ENCODE data around the gene PLA2G5.
A peak's percentile ranks its signal among the peaks of the same experiment; 100 is the strongest.
"Not testable (repeated sequence)": the region's sequence is repeated elsewhere in the genome, so short reads cannot be mapped to it uniquely, and the experiment has no call there.

The PLA2G5 gene

DNA sequence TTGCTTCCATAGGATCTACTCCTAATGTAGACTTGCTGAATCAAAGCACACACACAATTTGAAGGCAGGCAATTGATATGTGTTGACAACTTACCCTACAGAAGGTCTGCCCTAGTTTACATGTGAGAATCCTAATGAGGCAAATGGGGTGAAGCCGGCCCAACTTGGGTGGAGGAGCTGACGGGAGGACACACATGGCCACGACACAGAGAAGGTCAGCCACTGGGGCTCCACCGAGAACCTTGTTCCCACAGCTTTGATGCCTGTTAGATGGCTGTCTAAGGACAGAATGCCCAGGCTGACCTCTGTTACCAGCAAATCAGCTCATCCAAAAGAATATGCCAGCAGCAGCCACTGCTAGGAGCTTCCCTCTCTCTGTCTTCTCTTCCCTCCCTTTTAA lies 50.8 kb downstream of the PLA2G5 start:
- DNase-seq, result no peak

DNA sequence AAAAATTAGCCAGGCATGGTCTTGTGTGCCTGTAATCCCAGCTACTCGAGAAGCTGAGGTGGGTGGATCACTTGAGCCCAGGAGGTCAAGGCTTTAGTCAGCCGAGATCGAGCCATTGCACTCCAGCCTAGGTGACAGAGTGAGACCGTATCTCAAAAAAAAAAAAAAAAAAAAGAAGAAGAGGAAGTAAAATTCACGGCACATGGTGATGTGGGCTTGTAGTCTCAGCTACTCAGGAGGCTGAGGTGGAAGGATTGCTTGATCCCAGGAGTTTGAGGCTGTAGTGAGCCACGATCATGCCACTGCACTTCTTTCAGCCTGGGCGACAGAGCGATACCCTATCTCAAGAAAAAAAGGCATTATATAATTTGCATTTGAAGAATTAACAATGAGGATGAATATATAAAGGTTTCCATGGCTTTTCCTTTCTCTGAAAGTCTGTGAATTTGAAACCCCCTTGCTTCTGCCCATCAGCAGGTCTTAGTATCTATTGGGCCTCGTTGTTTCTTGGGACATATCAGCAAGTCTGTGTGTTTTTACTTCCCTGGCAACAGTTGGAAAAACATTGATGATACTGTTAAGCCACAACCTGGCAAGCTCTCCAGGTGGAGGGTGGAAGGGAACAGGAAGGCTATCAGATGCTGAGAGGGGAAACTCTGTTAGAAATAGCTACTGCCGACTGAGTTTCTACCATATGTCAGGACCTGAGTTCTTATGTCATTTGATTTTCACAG lies 53.9 kb downstream of the PLA2G5 start:
- peak in 3 of 4 experiments; percentile 6 to 25 (median 19) for DNase-seq

DNA sequence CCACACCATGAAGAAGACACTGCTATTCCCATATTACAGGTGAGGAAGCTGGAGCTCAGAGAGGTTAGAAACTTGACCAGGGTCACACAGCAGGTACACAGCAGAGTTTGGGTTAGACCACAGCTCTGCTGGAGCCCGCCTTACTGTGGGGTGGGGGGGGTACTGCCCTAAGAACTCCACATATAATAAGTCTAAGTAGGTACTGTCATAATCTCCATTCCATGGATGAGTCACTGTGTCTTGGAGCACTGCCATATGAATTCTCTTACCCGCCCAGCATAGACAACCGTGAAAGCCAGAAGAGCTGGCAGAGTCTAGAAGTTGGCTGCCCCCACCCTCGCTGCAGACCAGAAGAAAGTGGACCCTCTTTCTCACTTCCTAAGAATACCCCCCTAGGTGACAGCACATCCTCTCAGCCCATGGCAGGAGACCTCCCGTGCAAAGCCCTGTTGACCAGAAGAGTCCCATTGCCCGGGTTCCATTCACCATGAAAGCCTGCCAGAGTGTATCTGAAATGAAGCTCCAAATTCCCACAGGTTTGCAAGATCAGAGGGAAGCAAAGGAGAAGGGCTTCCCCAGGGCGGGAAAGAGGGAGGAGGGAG lies 54.6 kb downstream of the PLA2G5 start:
- DNase-seq, result peak in 2 of 4 experiments; percentile 32 to 51

DNA sequence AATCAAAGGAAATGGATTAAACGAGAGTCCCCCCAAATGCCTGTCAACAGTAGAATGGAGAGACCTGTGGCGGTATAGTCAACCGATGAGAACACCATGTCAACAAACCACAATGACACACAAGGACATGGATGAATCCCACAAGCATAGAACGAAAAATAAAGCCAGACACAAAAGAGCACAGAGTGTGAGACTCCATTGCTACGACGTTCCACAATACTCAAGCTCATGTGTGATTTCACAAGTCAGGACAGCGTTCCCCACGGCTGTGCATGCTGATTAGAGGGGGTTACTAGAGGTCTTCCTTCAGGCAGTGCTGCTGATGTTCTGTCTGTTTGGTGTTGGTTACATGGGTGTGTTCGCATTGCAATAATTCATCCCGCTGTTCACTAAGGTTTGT lies 55.1 kb downstream of the PLA2G5 start:
- DNase-seq, result no peak

DNA sequence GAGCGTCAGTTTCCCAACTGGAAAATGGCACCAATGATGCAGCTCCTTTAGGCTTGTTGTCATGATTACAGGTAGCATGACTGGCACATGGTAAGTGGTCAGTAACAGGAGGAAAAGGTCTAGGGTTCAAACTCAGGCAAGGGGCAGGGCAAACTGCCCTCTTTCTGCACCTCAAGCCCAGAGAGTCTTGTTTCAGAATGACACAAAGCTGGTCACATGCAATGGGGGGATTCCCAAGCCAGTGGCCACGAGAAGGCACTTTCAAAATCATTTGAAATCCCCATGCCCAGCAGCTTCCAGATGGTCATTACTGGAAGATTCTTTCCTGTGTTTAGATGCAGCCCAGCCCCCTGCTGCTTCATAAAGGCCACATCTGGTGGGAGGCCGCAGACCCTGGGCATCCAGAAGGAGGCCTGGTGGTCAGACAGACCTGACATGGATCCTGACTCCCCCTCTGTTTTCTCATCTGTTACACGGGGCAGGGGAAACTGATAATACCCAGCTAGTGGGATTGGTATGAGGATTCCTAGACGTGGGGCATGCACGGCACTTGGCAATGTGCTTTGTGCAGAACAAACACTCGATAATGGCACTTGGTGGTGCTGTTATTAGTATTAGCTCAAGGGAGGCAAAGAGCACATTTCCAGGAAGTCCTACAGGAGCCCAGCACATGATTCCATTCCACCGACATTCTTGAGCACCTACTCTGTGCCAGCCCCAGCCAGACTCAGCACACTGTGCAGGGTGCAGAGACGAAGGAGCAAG lies 56.2 kb downstream of the PLA2G5 start:
- peak in 3 of 4 experiments; percentile 36 to 61 (median 53) for DNase-seq

DNA sequence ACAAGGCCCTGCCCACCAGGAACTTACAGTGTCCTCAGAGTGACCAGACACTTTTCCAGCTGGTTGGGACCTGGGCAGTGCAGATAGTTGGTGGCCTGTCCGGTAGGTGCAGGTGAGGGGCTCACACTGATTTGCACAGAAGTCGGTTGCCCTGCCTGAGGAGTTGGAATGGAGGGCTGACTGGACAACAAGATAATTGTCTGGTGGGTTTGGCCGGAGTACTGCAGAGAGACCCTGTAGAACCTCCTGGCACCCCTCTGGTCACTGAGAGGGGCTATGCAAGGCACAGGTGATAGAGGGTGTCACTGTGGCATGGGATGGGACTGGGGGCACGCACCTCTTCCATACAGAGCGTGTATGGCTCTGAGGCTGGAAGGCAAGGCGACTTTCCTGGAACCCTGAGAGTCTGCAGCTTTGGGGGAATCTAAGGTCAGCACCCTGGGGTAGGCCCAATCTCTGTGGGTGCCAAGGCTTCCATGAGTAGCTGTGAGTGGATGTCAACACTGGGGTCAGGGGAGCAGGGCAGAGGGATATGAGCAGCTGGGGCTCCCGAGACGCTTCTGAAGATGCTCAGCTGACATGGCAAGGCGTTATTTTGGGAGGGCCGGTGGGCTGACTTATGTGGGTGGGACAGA lies 56.9 kb downstream of the PLA2G5 start:
- no peak for DNase-seq

DNA sequence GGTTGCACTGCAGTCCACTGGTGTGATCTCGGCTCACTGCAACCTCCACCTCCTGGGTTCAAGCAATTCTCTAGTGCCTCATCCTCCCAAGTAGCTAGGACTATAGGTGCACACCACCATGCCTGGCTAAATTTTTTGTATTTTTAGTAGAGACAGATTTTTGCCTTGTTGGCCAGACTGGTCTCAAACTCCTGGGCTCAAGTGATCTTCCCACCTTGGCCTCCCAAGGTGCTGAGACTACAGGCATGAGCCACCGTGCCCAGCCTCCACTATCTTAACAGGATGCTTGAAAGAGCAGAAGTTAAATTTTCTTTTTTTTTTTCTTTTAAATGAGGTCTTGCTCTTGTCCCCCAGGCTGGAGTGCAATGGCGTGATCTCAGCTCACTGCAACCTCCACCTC lies 60.5 kb downstream of the PLA2G5 start:
- not testable (repeated sequence) for DNase-seq

DNA sequence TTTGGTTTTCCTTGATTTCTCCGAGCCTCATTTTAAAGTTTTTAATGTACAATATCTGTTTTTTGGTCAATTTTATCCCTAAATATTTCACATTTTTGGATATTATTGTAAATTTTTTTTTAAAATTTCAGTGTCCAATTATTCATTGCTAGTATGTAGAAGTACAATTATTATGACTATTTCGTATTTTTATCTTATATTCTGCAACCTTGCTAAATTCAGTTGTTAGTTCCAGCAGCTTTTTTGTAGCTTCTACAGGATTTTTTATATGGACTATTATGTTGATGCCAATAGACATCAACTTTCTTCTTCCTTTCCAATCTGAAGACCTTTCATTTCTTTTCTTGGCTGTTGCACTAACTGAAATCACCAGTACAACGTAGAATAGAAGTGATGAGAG lies 65.0 kb downstream of the PLA2G5 start:
- DNase-seq, result no peak

DNA sequence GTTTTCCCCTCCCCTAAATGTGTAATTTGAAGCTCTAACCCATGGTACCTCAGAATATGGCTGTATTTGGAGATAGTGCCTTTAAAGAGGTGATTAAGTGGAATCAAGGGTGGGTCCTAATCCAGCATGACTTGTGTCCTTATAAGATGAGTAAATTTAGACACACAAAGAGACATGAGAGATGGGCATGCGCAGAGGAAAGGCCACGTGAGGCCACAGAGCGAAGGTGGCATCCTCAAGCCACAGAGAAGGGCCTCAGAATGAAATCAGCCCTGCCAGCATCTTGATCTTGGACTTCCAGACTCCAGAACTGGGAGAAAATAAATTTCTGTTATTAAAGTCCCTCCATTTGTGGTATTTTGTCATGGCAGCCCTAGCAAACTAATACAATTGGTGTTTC lies 66.3 kb downstream of the PLA2G5 start:
- no peak for DNase-seq

DNA sequence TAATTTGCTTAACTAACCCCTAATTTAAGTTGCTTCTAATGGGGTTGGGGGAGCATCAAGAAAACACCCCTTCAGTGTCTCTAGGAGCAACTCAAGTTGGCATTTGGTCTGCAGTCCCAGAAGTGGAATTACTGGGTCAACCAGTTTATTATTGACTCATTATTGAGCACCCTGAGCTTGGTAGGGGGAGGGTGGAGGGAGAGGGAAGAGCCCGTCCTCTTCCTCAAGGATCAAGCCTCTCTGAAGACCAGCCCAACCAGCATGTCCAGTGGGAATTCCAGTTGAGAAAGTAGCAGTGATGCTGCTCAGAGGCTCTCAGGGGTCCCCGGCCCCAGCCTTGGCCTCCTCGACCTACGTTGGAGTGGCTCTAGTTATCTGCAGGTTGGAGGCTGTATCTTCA lies 67.1 kb downstream of the PLA2G5 start:
- no peak for DNase-seq

DNA sequence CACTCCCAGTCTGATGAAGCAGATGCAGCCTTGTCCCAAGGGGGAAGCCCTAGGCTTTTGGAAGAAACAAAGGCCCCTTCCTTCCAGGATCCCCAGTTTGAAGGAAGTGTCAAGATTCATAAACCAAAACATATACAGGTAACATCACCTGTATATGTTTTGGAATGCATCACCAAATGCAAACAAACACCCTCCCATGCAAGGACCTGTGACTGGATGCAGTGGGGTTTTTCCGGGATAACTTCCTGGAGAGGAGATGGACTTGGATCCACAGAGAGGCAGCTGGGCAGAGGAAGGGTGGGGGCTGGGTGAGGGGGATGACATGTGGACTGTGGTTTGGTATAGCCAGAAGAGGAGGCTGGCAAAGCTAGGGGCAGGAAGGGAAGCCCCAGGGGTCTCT lies 67.6 kb downstream of the PLA2G5 start:
- DNase-seq, result no peak

DNA sequence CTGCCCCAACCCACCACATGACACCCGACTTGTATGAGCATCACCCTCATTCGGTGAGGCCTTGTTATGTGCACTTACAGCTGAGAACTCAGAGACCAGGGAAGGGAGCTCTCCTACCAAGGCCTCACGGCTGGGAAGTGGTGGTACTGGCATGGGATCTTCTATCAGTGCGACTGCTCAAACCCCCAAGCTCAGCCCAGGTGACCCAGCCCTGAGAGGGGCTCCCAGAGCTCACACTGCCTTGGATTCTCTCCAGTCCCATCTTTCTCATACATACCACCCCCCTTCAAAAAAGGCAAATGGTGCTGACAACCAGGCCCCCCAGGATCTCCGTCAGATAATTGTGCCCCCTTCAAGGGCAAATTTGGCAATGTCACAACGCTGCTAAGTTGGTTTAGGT lies 68.4 kb downstream of the PLA2G5 start:
- no peak for DNase-seq

DNA sequence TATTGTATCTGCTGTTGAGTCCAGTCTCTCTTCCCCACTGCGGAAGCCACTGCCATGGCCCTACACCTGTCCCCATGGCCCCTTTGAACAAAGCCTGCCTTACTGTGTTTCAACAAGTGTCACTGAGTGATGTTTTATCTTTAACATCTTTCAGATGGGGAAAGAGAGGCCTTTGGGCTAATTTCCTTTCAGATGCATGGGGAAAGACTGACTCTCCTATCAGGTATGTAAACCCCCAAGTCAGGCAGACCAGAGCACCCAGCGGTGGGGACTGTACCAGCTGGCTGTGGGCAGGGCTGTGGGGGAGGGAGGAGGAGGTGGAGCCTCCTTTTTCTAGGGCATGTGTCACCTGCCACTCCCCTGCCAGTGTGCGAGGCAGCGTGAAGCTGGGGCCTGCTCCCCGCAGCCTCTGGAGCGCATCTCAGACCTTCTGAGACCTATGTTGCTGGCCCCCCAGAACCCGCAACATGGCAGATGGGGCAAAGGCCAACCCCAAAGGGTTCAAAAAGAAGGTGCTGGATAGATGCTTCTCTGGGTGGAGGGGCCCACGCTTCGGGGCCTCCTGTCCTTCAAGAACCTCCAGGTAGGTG lies 69.1 kb downstream of the PLA2G5 start, which contains the start of gene PLA2G2F:
Gene PLA2G2F (plus strand): TSS at position 363 of the 590 bp plus-strand sequence. CDS start 105 bp downstream, at position 468.
- no peak for DNase-seq

DNA sequence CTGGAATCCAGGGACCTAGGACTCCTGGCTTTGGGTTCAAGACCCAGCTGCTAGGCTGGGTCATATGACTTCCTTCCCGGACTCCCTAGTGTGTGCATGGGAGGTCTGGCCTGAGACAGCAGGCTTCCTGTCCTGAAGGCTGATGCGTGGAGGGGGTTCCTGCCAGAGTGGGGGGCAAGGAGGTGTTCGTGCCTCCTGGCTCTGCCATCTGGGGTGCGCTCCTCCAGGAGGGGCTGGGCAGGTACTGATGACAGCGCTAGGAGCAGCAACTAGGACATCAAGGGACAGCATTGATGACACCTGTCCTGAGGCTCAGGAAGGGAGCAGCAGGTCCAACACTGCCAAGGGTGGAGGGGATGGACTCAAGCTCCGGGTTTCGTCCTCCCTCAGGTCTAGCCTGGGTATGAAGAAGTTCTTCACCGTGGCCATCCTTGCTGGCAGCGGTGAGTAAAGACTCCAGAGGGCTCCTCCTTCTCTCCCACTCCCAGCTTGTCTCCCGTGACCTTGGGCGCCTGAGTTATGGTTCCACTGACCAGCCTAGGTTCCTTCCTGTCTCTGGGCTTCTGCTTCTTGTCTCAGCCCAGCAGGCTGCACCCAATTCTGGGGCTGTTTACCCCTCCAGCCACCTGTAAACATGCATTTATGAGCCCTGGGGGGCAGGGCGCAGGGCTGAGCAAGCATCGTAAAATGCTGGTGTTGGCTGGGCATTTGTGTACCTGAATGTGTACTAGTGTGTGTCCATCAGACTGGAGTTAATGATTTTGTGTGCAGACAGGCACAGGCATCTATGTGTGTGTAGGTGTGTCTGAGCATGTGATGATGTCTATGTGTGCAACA lies 70.0 kb downstream of the PLA2G5 start:
- DNase-seq, result no peak

DNA sequence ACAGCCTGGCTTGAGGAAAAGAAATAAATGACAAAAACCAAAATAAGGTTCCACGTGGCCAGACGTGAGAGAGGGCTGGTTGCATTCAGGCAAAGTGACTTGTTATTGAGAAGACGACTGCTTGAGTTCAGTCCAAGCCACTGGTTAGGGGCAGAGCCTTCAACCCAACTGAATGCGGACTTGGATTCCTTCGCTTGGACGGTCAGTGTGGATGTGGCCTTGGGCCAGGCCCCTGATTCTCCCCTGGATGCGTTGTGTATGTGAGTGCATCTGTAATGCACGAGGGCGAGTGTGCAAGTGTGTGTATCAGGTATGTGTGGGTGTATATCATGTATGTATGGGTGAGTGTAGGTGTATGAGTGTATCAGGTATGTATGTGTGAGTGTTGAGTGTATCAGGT lies 71.0 kb downstream of the PLA2G5 start:
- DNase-seq, result no peak

DNA sequence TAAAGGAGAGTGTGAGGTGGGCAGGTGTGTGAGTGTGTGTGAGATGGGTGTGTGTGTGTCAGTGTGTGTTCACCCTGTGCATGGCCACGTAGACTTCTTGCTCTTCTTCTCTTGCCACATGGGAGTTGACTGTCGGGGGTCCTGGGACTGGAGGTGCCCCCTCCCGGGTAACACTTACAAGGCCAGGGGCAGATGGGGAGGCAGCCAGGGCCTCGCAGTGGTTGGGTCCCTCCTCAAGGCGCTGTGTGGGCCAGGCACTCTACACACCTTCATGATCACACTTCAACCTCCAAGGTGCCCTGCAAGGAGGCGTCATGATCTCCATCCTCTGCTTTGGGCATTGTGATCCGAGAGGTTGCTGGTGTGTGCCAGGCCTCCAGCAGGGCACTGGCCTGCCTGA lies 71.5 kb downstream of the PLA2G5 start:
- DNase-seq, result no peak
